ENCODE data around the gene MPLKIP.
"Not testable (repeated sequence)": the region's sequence is repeated elsewhere in the genome, so short reads cannot be mapped to it uniquely, and the experiment has no call there.

The MPLKIP gene

DNA sequence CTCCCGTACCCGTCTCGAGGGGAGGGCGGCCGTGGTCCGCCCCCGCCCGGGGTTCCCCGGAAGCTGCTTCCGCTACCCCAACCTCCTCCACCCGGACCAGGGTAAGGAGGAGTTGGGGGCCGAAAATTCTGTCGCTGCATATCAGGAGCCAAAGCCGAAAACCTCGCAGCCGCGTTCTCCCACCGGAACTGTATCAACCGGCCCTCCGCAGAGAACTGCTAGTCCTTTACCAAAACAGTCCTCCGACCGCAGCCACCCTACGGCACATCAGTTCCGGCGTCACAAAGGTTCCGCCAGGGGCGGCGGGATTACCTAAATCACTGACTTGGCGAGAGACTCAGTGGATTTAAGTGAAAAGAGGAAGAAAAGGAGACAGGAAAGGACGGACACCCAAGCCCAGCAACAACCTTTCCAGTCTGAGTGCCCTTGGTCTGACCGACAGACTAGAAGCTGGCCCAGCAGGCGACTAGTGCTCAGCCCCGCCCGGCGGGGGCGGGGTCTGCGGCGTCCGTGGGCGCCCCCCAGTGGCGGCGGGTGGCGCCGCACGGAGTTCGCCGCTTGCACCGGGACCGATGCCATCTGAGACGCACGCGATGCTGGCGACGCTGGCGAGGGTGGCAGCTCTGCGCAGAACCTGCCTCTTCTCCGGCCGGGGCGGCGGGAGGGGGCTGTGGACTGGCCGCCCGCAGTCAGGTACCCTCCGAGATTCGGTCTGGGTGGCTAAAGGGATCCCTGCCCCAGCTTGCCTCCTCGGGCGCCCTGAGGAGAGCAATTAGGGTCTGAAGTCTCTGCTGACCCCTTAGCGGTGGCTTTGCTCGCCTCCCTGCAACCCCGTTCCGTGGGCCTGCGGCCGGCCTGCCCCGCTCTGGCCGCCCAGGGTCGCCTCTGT lies at the start of gene MPLKIP, which contains the start of gene SUGCT:
Gene MPLKIP, minus strand, starts transcription at position 195 of the 889 bp plus-strand sequence. Its CDS starts 55 bp downstream, at position 140.
Gene SUGCT, plus strand, starts transcription at position 578 of the 889 bp plus-strand sequence.
- ChIA-PET POLR2A (interaction anchor here (0.7 to 0.9 kb wide), 2 partner anchors 22 to 1736 kb away, joined by 3 to 4 read pairs; no protein-coding TSS in a partner anchor), CTCF (interaction anchor here (0.6 to 4.1 kb wide), 27 partner anchors 9 to 559 kb away, joined by 3 to 20 read pairs (median 5); no protein-coding TSS in a partner anchor)
- TF ChIP-seq, protein P1, sequence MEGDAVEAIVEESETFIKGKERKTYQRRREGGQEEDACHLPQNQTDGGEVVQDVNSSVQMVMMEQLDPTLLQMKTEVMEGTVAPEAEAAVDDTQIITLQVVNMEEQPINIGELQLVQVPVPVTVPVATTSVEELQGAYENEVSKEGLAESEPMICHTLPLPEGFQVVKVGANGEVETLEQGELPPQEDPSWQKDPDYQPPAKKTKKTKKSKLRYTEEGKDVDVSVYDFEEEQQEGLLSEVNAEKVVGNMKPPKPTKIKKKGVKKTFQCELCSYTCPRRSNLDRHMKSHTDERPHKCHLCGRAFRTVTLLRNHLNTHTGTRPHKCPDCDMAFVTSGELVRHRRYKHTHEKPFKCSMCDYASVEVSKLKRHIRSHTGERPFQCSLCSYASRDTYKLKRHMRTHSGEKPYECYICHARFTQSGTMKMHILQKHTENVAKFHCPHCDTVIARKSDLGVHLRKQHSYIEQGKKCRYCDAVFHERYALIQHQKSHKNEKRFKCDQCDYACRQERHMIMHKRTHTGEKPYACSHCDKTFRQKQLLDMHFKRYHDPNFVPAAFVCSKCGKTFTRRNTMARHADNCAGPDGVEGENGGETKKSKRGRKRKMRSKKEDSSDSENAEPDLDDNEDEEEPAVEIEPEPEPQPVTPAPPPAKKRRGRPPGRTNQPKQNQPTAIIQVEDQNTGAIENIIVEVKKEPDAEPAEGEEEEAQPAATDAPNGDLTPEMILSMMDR (IDR thresholded peaks at IDR 0.05; ENCODE audit: control extremely low read depth, extremely low read depth, low read depth, missing control alignments): peak; percentile 93
- DNase-seq (ENCODE audit: extremely low spot score): peak; percentile 94

DNA sequence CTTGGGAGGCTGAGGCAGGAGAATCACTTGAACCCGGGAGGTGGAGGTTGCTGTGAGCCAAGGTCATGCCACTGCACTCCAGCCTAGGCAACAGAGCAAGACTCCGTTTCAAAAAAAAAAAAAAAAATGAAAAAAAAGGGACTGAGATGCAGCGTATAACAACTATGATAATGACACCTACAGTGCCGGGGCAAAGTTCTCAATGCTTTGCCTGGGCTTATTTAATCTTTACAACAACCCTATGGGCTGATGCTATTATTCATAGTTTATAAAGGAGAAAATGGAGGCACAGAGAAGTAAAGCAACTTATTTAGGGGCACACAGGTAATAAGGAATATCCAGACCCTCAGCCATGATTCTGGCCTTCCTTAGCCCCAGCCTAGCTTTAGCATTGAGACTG lies 48.0 kb upstream of the MPLKIP start:
- ChIA-PET POLR2A (no interaction called here), CTCF (interaction anchor here (1.0 kb wide), 1 partner anchor 10 kb away, joined by 3 read pairs; no protein-coding TSS in a partner anchor)
- TF ChIP-seq, protein P1 (IDR thresholded peaks at IDR 0.05; ENCODE audit: control extremely low read depth, extremely low read depth, low read depth, missing control alignments): no peak
- no peak for DNase-seq (ENCODE audit: extremely low spot score)

DNA sequence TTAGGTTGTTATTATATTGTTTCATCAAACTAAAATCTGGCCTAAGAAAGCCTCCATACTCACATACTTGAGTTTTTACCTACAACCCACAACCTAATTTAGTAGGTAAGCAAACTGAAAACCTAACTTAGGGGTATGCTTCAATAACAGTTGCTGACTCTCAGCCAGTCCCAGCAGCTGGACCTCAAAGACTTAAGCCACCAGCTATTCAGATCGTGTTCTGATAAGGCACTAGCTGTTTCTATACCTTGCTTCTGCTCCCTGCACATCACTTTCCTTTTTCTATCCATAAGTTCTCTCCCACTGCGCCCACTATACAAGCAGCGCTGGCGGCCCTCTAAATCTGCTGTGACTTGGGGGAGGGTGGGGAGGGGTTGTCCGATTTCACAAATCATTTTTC lies 42.6 kb upstream of the MPLKIP start:
- TF ChIP-seq, protein P1 (IDR thresholded peaks at IDR 0.05; ENCODE audit: control extremely low read depth, extremely low read depth, low read depth, missing control alignments): no peak
- CTCF ChIA-PET: no interaction called here
- DNase-seq (ENCODE audit: extremely low spot score): no peak
- POLR2A ChIA-PET: no interaction called here

DNA sequence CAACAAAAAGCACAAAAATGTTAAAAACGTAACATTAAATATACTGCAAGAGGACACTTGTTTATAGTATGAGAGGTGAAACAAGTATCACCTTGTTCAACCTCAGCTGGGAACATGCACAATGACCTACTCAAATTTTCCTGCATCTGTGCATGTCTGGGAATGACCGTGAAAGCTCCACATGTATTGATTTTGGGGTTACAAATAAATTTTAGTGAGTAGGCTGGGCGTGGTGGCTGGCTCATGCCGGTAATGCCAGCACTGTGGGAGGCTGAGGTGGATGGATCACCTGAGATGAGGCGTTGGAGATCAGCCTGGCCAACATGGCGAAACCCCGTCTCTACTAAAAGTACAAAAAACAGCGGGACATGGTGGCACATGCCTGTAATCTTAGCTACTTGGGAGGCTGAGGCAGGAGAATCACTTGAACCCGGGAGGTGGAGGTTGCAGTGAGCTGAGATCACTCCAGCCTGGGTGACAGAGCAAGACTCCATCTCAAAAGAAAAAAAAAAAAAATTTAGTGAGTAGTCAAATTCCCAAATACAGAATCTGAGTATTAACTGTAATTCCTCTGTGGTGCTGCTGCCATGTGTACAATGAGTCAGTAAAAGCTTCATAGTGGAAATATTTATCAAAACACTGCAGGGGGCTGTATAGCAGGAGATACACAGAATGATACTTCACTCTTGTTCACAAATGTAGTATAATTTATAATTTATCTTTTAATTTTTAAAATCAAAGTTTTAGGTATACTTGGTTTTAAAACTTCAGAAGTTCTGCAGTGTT lies 41.5 kb upstream of the MPLKIP start:
- ChIA-PET POLR2A (no interaction called here), CTCF (no interaction called here)
- DNase-seq (ENCODE audit: extremely low spot score): no peak
- TF ChIP-seq, protein P1 (IDR thresholded peaks at IDR 0.05; ENCODE audit: control extremely low read depth, extremely low read depth, low read depth, missing control alignments): no peak

DNA sequence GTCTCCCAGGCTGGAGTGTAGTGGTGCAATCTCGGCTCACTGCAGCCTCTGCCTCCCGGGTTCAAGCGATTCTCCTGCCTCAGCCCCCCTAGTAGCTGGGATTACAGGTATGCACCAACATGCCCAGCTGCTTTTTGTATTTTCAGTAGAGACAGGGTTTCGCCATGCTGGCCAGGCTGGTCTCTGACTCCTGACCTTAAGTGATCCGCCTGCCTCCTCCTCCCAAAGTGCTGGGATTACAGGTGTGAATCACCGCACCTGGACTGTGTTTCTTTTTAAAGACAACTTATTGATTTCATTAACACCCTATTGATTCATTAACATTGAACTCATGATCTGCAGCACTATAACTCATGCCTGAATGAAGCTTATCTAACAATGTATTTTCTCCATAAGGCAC lies 40.8 kb upstream of the MPLKIP start:
- DNase-seq (ENCODE audit: extremely low spot score); CTCF ChIA-PET; POLR2A ChIA-PET: not testable (repeated sequence)

DNA sequence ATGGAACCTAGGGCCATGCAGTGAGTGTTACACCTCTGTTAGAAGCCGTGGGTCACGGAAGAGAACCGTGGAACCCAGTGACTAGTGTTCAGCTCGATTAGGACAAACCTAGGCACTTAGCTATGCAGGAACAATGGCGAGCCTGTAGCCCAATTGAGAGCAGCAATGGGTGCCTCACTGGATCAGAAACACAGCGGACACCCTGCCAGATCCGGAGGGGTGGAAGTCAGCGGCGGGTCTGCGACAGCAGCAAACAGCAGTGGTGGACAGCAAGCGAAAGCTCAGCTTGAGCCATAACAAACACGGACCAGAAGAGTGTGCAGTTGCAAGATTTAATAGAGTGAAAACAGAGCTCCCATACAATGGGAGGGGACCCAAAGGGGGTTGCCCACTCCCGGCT lies 38.7 kb upstream of the MPLKIP start:
- DNase-seq (ENCODE audit: extremely low spot score); POLR2A ChIA-PET: not testable (repeated sequence)
- CTCF ChIA-PET: interaction anchor here (1.6 kb wide), 1 partner anchor 9 kb away, joined by 3 read pairs; no protein-coding TSS in a partner anchor

DNA sequence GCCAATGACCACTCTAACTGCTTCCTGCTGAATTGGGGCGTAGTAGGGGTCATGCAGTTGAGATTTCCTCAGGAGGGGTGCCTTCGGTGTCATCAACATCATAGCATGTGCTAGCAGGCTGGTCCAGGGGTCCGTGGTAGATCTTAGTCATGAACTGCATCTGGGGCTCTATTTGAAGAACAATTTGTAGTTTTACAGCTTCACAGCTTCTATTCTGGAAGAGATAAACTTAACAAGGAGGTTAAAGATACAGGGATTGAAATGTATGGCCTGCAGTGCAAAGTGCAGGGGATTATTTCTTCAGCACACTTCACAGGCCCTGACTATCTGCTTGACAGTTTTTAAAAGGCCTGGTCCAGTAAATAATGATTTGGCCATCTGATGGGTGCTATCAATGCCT lies 33.8 kb upstream of the MPLKIP start:
- DNase-seq (ENCODE audit: extremely low spot score); POLR2A ChIA-PET; CTCF ChIA-PET: not testable (repeated sequence)

DNA sequence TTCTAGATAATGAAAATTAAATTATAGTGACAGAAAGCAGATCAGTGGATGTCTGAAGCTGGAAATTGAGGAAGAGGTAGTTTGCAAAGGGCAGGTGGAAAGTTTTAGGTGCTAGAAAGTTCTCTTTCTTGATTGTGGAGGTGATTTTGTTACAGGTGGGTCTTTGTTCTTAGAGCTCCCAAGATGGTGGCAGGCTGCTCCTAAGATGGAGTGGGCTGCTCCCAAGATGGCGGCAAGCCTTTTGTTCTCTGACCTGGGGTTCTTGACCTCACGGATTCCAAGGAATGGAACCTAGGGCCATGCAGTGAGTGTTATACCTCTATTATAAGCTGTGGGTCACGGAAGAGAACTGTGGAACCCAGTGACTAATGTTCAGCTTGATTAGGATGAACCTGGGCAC lies 32.9 kb upstream of the MPLKIP start:
- ChIA-PET POLR2A (no interaction called here), CTCF (interaction anchor here (1.2 kb wide), 1 partner anchor 65 kb away, joined by 3 read pairs; no protein-coding TSS in a partner anchor)
- no peak for DNase-seq (ENCODE audit: extremely low spot score)

More for the DNA sequence above, 32.9 kb upstream of the MPLKIP start:
- TF ChIP-seq, protein P1 (IDR thresholded peaks at IDR 0.05; ENCODE audit: control extremely low read depth, extremely low read depth, low read depth, missing control alignments): no peak

Data from GM10248 (cell line).